ENCODE data around the gene RAB40C. TPM values are rescaled to one million over a fixed set of nuclear protein-coding genes. Genes with fewer than 3 reads are reported as not detected.
A peak's percentile ranks its signal among the peaks of the same experiment; 100 is the strongest.

Gene RAB40C
- total and polyA plus RNA-seq, 12 donors: 9.1 to 32.0 (median 12.3) TPM

GRCh38 chr16:585351-585750 is 4.5 kb upstream of the RAB40C start:
- H3K9me3 ChIP-seq: no peaks in the 10 kb centered on the region
- peaks cover 0 to 16% (median 0%) of the 10 kb centered on the region in 9 donors for H3K36me3 ChIP-seq
- peaks cover 10 to 44% (median 25%) of the 10 kb centered on the region in 9 donors for H3K4me1 ChIP-seq
- H3K27ac ChIP-seq: no peak overlapping the region
- 22 to 23% methylated on average over 10 of the region's 10 CpGs for WGBS, 2 donors
- H3K27me3 ChIP-seq: no peaks in the 10 kb centered on the region
- intact Hi-C loops (cut with DNase I): loop anchor here in 5 of 10 donors (5.0 to 10.0 kb wide), 4 partner anchors 69 to 161 kb away; partner anchors contain the start of genes RHOT2 (in 2 of the 5) and RAB11FIP3 (in 1 of the 5)
- no peak overlapping the region for H3K4me3 ChIP-seq
- peak in 1 of 9 donors; percentile 3 for TF ChIP-seq CTCF (IDR thresholded peaks at IDR 0.05)
- ATAC-seq (no peak), DNase-seq (peak in 1 of 2 donors; percentile 23)

DNA sequence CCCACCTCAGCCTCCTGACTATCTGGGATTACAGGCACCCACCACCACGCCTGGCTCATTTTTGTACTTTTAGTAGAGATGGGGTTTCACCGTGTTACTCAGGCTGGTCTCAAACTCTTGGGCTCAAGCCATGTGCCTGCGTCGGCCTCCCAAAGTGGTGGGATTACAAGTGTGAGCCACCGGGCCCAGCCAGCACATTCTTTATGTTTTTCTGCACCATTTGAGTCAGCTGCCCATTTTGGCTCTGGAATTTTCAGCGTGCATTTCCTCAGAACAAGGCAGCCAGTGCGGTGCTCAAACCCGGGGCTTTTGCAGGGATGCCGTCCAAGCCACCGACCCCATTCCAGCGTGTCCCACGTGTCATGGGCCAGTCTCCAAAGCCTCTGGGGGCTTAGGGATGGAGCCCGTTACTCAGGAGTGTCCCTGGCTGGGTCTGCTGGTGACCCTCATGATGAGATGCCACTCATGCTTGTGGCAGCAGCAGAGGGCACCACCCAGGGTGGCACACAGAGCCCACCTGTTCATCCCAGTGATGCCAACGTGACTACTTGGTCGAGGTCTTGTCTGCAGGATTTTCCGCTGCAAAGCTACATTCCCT is 3.7 kb upstream of the RAB40C start:
- no peaks in the 10 kb centered on the region for H3K27me3 ChIP-seq
- peaks cover 0 to 8% (median 0%) of the 10 kb centered on the region in 9 donors for H3K36me3 ChIP-seq
- H3K9me3 ChIP-seq: no peaks in the 10 kb centered on the region
- H3K4me1 ChIP-seq: peaks cover 10 to 52% (median 32%) of the 10 kb centered on the region in 9 donors
- ATAC-seq (no peak), DNase-seq (no peak)
- H3K27ac ChIP-seq: no peak overlapping the region
- TF ChIP-seq CTCF (IDR thresholded peaks at IDR 0.05): no peak
- 44 to 54% methylated on average over 16 of the region's 16 CpGs for WGBS, 2 donors
- intact Hi-C loops (cut with DNase I): loop anchor here in 5 of 10 donors (5.0 to 10.0 kb wide), 4 partner anchors 69 to 161 kb away; partner anchors contain the start of genes RHOT2 (in 2 of the 5) and RAB11FIP3 (in 1 of the 5)
- H3K4me3 ChIP-seq: no peak overlapping the region

GRCh38 chr16:586645-587590 is 2.9 kb upstream of the RAB40C start:
- intact Hi-C loops (cut with DNase I): loop anchor here in 5 of 10 donors (5.0 to 10.0 kb wide), 4 partner anchors 68 to 162 kb away; partner anchors contain the start of genes RHOT2 (in 2 of the 5) and RAB11FIP3 (in 1 of the 5)
- peak overlapping the region in 3 of 10 donors; percentile 8 to 91 (median 86) for H3K4me3 ChIP-seq
- peaks cover 10 to 60% (median 38%) of the 10 kb centered on the region in 9 donors for H3K4me1 ChIP-seq
- H3K36me3 ChIP-seq: peaks cover 0 to 7% (median 0%) of the 10 kb centered on the region in 9 donors
- peak overlapping the region in 7 of 10 donors; percentile 11 to 100 (median 97) for H3K27ac ChIP-seq
- no peaks in the 10 kb centered on the region for H3K9me3 ChIP-seq
- peak in 1 of 2 donors; percentile 57 for DNase-seq
- no peak for ATAC-seq
- 63 to 72% methylated on average over 14 of the region's 14 CpGs for WGBS, 2 donors
- H3K27me3 ChIP-seq: no peaks in the 10 kb centered on the region
- TF ChIP-seq CTCF (IDR thresholded peaks at IDR 0.05): no peak

DNA sequence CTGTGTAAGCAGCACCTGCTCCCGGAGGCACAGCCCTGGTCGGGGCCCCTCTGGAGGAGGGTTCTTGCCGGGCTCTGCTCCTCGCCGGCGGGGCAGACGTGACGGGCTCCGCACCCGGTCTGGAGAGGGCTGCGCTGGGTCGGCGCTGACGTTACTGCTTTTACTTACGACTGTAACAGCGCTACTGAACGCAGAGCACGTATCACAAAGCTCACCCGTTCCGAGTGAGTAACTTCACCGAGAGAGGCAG is 1.3 kb upstream of the RAB40C start:
- Histone ChIP-seq H3K9me3 (no peaks in the 10 kb centered on the region), H3K27me3 (no peaks in the 10 kb centered on the region), H3K4me3 (peak overlapping the region; percentile 54 to 97 (median 85)), H3K27ac (peak overlapping the region; percentile 80 to 100 (median 99)), H3K36me3 (peaks cover 0 to 9% (median 0%) of the 10 kb centered on the region in 9 donors), H3K4me1 (peaks cover 10 to 67% (median 45%) of the 10 kb centered on the region in 9 donors)
- no peak for TF ChIP-seq CTCF (IDR thresholded peaks at IDR 0.05)
- no peak for ATAC-seq
- peak in 1 of 2 donors; percentile 45 for DNase-seq
- 0 to 1% methylated on average over 21 of the region's 21 CpGs for WGBS, 2 donors
- intact Hi-C loops (cut with DNase I): loop anchor here in 5 of 10 donors (2.0 to 10.0 kb wide), 6 partner anchors 20 to 164 kb away; partner anchors contain the start of genes RHOT2 (in 2 of the 5), METTL26 (in 1 of the 5), PIGQ (in 1 of the 5) and RAB11FIP3 (in 1 of the 5)
